ENCODE measurements around the gene SOWAHB. TPM values are rescaled to one million over a fixed set of nuclear protein-coding genes. Genes with fewer than 3 reads are reported as not detected.

Gene SOWAHB
- total and polyA plus RNA-seq, 2 of the 8 experiments (the other 6 are each of a cell fraction or from before 2014, with no cell fraction given) = 0.15 to 0.65 TPM

- Histone ChIP-seq H3K9me3 (ENCODE audit: insufficient read depth in 2 of 2, low read depth in 1 of 2, low read length in 1 of 2) (no peaks in the 10 kb centered on the region), H2AFZ (ENCODE audit: low read length) (no peak overlapping the region), H4K91ac (replicated peaks; ENCODE audit: insufficient read length, low read length) (no peak overlapping the region), H2AK5ac (ENCODE audit: low read depth, low read length) (no peak overlapping the region), H3K23me2 (ENCODE audit: low read depth, low read length) (no peaks in the 10 kb centered on the region), H3K79me1 (ENCODE audit: low read depth, low read length) (no peaks in the 10 kb centered on the region), H2BK12ac (ENCODE audit: low read depth, low read length) (no peak overlapping the region), H4K20me1 (replicated peaks in 1 of 2; ENCODE audit: control insufficient read depth in 1 of 2, insufficient read depth in 2 of 2, low read length in 2 of 2) (no peaks in the 10 kb centered on the region), H3K9ac (replicated peaks in 1 of 4; ENCODE audit: extremely low read depth in 1 of 4, low read depth in 3 of 4, low read length in 3 of 4) (no peak overlapping the region), H3K27ac (ENCODE audit: low read depth, low read length) (no peak overlapping the region), H4K5ac (ENCODE audit: insufficient read length, low read depth, low read length) (no peak overlapping the region), H3K4me3 (ENCODE audit: extremely low read depth in 1 of 4, insufficient read depth in 2 of 4, low read depth in 3 of 4, low read length in 4 of 4) (no peak overlapping the region), H2BK5ac (ENCODE audit: low read depth, low read length) (no peak overlapping the region), H3K36me3 (ENCODE audit: control insufficient read depth in 2 of 4, insufficient read depth in 4 of 4, low read length in 3 of 4) (no peaks in the 10 kb centered on the region), H2BK20ac (ENCODE audit: low read length) (no peak overlapping the region), H2BK120ac (replicated peaks; ENCODE audit: low read depth, low read length) (no peak overlapping the region), H3K23ac (ENCODE audit: insufficient read length) (no peak overlapping the region), H2BK15ac (ENCODE audit: low read length) (no peak overlapping the region), H3K14ac (ENCODE audit: insufficient read length) (no peak overlapping the region), H4K8ac (ENCODE audit: extremely low read depth, insufficient read depth, low read length) (no peak overlapping the region), H3K4me2 (ENCODE audit: insufficient read depth in 1 of 2, low read depth in 2 of 2, low read length in 2 of 2) (no peak overlapping the region), H3K27me3 (replicated peaks in 1 of 4; ENCODE audit: control insufficient read depth in 3 of 4, extremely low read depth in 1 of 4, insufficient read depth in 3 of 4, low read length in 3 of 4) (no peaks in the 10 kb centered on the region), H3K4me1 (replicated peaks in 1 of 4; ENCODE audit: control insufficient read depth in 3 of 4, insufficient read depth in 4 of 4, low read length in 3 of 4) (no peaks in the 10 kb centered on the region; a peak in 2 of 7 replicates), H3K4ac (replicated peaks; ENCODE audit: insufficient read length, low read depth, low read length) (no peak overlapping the region), H3K56ac (replicated peaks; ENCODE audit: insufficient read length, low read depth, low read length) (no peak overlapping the region), H3K18ac (ENCODE audit: extremely low read depth, low read length) (no peak overlapping the region), H3K79me2 (ENCODE audit: control insufficient read depth in 1 of 2, insufficient read depth in 2 of 2, low read length in 2 of 2) (no peaks in the 10 kb centered on the region)
- FAIRE-seq (no peak), DNase-seq (ENCODE audit: low read depth in 1 of 2, low spot score in 2 of 2) (no peak)
- TF ChIP-seq KDM1A (IDR thresholded peaks at IDR 0.05; ENCODE audit: borderline replicate concordance, low read length) (no peak), NANOG (IDR thresholded peaks at IDR 0.05; ENCODE audit: insufficient read depth, low read depth, low read length, poor library complexity, severe bottlenecking) (no peak), GTF2F1 (IDR thresholded peaks at IDR 0.05; ENCODE audit: borderline replicate concordance, low read depth, low read length) (no peak), TEAD4 (IDR thresholded peaks at IDR 0.05; ENCODE audit: low read depth, low read length) (no peak), CHD2 (IDR thresholded peaks at IDR 0.05; ENCODE audit: low read length) (no peak), SAP30 (IDR thresholded peaks at IDR 0.05; ENCODE audit: insufficient read depth, insufficient replicate concordance, low read length) (no peak)
- POLR2A ChIA-PET (ENCODE audit: partially characterized antibody) = no interaction called here
- CTCF ChIA-PET (ENCODE audit: partially characterized antibody) = interaction anchor here (2.6 kb wide), 1 partner anchor 14 kb away, joined by 11 read pairs; no protein-coding TSS in a partner anchor
These were observed 25.4 kb downstream of the SOWAHB start for GRCh38 chr4:76872556-76872955.

Data from H1 (cell line).